GM12874 (cell line): ENCODE data around the gene IGFBP4.

Experiments used
- TF ChIP-seq, protein P1 (sequence below): IDR thresholded peaks from 2 replicates; pipeline ENCODE4 v1.5.1; 2011; ENCODE audit warnings: low read depth, mild to moderate bottlenecking, control low read depth, low read length, moderate library complexity; ENCODE audit not compliant: insufficient read depth

The IGFBP4 gene

DNA sequence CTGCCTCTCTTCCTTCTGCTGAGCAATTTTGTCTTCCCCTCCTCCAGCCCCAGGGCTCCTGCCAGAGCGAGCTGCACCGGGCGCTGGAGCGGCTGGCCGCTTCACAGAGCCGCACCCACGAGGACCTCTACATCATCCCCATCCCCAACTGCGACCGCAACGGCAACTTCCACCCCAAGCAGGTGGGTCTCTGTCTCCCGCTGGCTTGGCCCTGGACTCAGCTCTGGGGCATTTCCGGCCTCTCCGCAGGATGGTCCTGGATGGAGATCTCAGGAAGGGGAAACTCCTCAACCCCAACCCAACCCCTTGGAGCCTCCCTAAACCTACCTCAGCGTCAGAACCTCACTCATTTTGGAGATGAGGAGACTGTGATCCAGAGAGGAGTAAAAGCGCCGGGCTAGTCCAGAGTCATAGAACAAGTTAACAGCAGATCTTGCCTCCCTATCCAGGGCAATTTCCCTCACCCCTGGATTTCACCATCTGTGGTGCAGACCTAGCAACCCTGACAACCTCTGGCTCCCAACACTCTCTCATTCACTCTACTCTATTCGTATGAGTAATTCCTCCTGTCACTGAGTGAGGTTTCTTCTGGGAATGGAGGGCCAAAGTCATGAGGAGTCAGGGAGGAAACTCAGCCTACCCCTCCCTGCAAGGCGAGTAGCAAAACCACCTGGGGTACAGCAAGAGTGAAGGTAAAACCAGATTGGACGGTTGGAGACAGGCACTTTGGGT lies 10.8 kb downstream of the IGFBP4 start:
- TF ChIP-seq, protein P1, sequence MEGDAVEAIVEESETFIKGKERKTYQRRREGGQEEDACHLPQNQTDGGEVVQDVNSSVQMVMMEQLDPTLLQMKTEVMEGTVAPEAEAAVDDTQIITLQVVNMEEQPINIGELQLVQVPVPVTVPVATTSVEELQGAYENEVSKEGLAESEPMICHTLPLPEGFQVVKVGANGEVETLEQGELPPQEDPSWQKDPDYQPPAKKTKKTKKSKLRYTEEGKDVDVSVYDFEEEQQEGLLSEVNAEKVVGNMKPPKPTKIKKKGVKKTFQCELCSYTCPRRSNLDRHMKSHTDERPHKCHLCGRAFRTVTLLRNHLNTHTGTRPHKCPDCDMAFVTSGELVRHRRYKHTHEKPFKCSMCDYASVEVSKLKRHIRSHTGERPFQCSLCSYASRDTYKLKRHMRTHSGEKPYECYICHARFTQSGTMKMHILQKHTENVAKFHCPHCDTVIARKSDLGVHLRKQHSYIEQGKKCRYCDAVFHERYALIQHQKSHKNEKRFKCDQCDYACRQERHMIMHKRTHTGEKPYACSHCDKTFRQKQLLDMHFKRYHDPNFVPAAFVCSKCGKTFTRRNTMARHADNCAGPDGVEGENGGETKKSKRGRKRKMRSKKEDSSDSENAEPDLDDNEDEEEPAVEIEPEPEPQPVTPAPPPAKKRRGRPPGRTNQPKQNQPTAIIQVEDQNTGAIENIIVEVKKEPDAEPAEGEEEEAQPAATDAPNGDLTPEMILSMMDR, result no peak

DNA sequence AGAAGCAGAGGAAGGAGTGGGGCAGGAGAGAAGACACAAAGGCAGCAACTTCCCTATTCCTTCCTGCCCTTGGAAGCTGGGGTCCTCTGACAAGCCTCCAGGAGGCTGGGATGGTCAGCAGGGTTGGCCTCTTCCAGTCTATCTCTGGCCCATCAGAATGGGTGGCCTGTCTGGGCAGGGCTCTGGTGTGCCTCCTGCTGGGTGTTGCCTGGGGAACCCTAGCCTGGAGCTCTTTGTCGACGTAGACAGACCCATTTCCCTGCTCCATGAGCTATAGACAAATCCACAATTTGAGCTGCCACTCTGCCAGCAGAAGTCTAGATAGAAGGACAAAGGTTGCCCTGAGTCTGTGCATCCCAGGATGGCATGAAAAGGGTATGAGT lies 11.4 kb downstream of the IGFBP4 start:
- TF ChIP-seq, protein P1, result no peak

DNA sequence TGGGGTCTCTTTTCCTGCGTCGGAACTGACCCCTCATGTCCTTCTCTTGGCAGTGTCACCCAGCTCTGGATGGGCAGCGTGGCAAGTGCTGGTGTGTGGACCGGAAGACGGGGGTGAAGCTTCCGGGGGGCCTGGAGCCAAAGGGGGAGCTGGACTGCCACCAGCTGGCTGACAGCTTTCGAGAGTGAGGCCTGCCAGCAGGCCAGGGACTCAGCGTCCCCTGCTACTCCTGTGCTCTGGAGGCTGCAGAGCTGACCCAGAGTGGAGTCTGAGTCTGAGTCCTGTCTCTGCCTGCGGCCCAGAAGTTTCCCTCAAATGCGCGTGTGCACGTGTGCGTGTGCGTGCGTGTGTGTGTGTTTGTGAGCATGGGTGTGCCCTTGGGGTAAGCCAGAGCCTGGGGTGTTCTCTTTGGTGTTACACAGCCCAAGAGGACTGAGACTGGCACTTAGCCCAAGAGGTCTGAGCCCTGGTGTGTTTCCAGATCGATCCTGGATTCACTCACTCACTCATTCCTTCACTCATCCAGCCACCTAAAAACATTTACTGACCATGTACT lies 13.2 kb downstream of the IGFBP4 start:
- TF ChIP-seq, protein P1, result no peak

DNA sequence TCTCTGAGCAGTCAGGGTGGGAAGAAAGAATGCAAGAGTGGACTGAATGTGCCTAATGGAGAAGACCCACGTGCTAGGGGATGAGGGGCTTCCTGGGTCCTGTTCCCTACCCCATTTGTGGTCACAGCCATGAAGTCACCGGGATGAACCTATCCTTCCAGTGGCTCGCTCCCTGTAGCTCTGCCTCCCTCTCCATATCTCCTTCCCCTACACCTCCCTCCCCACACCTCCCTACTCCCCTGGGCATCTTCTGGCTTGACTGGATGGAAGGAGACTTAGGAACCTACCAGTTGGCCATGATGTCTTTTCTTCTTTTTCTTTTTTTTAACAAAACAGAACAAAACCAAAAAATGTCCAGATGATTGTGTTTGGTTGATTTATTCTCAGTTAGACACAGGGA lies 14.1 kb downstream of the IGFBP4 start:
- TF ChIP-seq, protein P1, result no peak

DNA sequence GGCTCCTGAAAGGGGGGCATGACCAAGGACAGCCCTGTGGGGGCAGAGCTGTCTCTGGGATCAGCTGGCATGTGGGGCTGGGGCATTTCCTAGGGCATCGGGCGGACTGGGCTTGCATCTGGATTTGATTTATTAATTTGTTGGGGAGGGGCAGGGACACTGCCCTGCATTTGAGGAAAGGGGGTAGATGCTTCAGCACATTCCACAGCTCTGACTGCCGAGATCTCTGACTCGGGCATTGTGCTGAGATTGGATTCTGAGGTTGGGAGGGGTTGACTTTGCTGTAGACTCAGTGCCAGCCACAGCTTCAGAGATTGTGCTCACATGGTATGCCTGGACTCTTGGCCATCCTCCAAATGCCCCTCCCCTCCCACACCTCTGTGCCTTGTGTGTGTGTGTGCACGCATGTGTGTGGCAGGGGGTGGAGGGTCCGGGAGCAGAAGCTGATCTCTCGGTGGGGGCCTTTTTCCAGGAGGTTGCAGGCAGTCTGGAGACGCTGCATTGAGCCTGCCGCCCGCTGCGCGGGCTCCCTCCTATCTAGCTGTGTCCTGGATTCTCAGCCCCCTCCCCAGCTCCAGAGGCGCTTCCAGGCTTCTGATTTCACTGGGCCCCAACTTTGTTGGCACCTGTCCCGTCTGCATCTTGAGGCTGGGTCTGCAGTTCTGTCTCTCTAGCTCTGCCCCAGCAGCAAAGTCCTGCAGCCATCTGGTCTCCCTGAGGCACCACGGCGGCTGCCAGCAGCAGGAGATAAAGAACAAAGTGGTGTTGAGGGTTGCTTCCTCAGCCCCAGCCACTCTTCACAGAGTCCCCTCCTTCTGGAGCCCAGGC lies 14.9 kb downstream of the IGFBP4 start:
- TF ChIP-seq, protein P1, result no peak

DNA sequence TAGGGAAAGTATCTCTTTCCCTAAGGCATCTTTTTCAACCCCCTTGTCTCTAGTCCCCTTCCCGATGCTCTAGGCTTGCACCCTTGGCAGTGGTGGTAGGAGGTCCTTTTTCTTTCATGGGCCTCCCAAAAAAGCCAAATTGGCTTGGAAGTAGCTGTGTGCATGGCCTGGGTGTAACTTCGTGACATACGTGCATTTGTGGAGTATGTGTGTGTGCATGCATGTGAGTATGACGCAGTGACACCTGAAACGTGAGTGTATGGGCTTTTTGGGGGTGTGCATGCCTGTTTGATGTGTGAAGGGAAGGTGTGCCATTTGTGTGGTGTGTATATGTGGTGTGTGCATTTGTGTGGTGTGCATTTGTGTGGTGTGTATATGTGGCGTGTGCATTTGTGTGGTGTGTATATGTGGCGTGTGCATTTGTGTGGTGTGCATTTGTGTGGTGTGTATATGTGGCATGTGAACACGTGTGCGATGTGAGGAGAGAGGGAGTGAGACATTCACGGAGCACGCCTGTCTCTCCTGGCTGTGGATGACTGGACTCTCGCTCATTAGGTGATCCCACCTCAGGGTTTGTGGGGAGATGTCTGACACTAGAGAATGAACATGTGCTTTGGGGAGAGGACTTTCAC lies 15.7 kb downstream of the IGFBP4 start:
- TF ChIP-seq, protein P1, result no peak
